ENCODE measurements around the gene ATP10B. TPM values are rescaled to one million over a fixed set of nuclear protein-coding genes. Genes with fewer than 3 reads are reported as not detected.

ATP10B gene
- total RNA-seq, 1 donor from 2014 or later: not detected

DNA sequence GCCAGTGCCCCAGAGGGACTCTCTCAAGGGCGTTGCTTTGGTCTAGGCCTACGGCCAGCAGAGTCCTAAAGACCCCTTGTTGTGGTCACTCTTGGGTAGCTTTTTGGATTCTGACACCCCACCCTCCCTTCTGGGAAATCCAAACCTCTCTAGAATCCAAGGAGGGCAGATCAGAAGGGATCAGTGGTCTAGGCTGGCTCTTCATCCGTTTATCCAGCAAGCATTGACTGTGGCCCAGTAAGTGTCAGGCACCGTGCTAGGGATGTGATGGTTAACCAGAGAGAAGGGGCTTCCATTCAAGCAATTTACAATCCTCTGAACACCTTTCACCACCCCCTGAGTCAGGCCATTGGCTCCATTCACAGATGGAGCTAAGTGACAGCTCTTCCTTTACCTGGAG, 249.3 kb downstream of the ATP10B start:
- no peak for ATAC-seq
- H3K27ac ChIP-seq: no peak overlapping the region
- no peaks in the 10 kb centered on the region for H3K27me3 ChIP-seq
- H3K36me3 ChIP-seq: no peaks in the 10 kb centered on the region
- DNase-seq: no peak
- H3K4me1 ChIP-seq: no peaks in the 10 kb centered on the region
- TF ChIP-seq, protein P1, sequence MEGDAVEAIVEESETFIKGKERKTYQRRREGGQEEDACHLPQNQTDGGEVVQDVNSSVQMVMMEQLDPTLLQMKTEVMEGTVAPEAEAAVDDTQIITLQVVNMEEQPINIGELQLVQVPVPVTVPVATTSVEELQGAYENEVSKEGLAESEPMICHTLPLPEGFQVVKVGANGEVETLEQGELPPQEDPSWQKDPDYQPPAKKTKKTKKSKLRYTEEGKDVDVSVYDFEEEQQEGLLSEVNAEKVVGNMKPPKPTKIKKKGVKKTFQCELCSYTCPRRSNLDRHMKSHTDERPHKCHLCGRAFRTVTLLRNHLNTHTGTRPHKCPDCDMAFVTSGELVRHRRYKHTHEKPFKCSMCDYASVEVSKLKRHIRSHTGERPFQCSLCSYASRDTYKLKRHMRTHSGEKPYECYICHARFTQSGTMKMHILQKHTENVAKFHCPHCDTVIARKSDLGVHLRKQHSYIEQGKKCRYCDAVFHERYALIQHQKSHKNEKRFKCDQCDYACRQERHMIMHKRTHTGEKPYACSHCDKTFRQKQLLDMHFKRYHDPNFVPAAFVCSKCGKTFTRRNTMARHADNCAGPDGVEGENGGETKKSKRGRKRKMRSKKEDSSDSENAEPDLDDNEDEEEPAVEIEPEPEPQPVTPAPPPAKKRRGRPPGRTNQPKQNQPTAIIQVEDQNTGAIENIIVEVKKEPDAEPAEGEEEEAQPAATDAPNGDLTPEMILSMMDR (IDR thresholded peaks at IDR 0.05): no peak
- H3K4me3 ChIP-seq: no peak overlapping the region
- intact Hi-C loops (cut with DNase I): no loop called here
- no peaks in the 10 kb centered on the region for H3K9me3 ChIP-seq

DNA sequence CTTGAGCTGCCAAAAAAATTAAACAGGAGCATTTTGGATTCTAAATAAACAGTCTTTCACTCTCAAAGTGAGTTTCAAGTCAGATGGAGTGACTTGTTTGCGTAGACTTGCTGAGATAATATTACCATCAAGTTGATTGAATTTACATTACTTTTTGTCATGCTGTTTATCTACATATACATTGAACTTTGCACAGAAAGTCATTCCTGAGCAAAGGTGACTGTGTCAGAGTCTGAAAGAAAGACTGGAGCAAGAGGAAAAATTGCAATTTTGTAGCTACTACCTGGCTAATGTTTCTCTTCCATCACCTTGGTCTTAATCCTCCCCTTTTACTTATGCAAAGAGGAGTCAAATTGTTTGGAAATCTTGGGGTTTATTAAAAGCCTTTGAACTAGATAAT, 251.0 kb downstream of the ATP10B start:
- H3K9me3 ChIP-seq: no peaks in the 10 kb centered on the region
- DNase-seq (no peak), ATAC-seq (no peak)
- no peak overlapping the region for H3K4me3 ChIP-seq
- H3K27me3 ChIP-seq: no peaks in the 10 kb centered on the region
- intact Hi-C loops (cut with DNase I): no loop called here
- no peaks in the 10 kb centered on the region for H3K4me1 ChIP-seq
- no peak overlapping the region for H3K27ac ChIP-seq
- H3K36me3 ChIP-seq: no peaks in the 10 kb centered on the region
- TF ChIP-seq, protein P1 (IDR thresholded peaks at IDR 0.05): no peak

DNA sequence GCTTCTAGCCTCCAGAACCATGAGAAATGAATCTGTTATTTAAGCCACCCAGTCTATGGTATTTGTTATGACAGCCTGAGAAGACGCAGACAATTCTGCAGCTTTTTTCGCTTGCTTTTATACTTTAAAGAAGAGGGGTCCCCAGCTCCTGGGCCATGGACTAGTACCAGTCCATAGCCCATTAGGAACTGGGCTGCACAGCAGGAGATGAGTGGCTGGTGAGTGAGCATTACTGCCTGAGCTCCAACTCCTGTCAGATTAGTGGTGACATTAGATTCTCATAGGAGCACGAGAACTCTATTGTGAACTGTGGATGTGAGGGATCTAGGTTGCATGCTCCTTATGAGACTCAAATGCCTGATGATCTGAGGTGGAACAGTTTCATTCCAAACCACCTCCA, 278.7 kb downstream of the ATP10B start:
- DNase-seq: no peak
- intact Hi-C loops (cut with DNase I): no loop called here
- no peak for ATAC-seq
- Histone ChIP-seq H3K4me1 (no peaks in the 10 kb centered on the region), H3K4me3 (no peak overlapping the region), H3K36me3 (no peaks in the 10 kb centered on the region), H3K9me3 (no peaks in the 10 kb centered on the region), H3K27ac (no peak overlapping the region), H3K27me3 (no peaks in the 10 kb centered on the region)
- TF ChIP-seq, protein P1 (IDR thresholded peaks at IDR 0.05): no peak

DNA sequence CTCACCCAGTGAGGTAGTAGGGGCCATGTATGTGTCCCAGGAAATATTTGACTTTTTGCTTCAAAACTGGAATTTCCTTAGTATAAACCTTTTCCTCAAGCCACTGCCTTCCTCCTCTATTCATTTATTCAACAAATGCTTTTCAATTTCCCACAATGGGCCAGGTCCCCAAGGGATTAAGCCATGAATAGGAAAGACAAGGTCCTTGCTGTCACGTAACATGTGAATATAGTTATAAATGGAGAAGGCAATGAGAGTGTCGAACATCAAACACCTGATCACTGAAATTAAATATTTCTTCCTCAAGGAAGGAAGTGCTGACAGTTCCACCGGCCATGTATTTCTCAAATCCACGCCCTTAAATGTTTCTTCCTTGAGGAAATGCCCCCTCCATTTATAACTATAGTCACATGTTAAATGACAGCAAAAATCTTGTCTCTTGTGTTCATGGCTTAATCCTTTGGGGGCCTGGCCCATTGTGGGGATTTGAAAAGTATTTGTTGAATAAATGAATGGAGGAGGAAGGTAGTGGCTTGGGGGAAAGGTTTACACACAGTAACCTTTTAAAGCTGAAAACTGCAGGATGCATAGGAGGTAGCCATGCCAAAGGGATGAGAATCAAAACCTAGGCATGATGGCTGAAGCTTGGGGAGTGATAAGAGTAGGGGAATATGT, 284.8 kb downstream of the ATP10B start:
- ATAC-seq (no peak), DNase-seq (no peak)
- no peaks in the 10 kb centered on the region for H3K27me3 ChIP-seq
- TF ChIP-seq, protein P1 (IDR thresholded peaks at IDR 0.05): no peak
- no peak overlapping the region for H3K4me3 ChIP-seq
- no peaks in the 10 kb centered on the region for H3K4me1 ChIP-seq
- no peak overlapping the region for H3K27ac ChIP-seq
- intact Hi-C loops (cut with DNase I): no loop called here
- H3K36me3 ChIP-seq: no peaks in the 10 kb centered on the region
- no peaks in the 10 kb centered on the region for H3K9me3 ChIP-seq

DNA sequence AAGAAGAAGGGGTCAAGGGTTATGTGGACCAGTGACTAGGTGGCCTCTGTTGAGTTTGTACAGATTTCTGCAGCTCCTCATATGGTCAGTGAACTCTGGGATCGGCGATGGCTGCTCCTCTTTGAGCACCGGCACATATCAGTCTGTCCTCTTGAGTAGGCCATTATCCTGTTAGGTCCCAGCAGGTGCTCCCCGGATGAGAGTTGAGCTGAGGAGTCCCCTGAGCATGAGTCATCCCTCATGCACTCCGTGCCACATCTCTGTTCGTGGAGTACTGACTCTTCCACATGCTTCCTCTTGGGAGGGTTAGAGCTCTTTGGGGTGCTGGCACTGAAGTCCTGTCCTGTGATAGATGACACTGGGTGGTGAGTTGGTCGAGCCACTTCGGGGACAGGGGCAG, 286.6 kb downstream of the ATP10B start:
- no peak overlapping the region for H3K4me3 ChIP-seq
- no peak overlapping the region for H3K27ac ChIP-seq
- H3K4me1 ChIP-seq: no peaks in the 10 kb centered on the region
- H3K36me3 ChIP-seq: no peaks in the 10 kb centered on the region
- no peak for ATAC-seq
- H3K9me3 ChIP-seq: no peaks in the 10 kb centered on the region
- no peak for DNase-seq
- no peaks in the 10 kb centered on the region for H3K27me3 ChIP-seq
- TF ChIP-seq, protein P1 (IDR thresholded peaks at IDR 0.05): no peak
- intact Hi-C loops (cut with DNase I): no loop called here

DNA sequence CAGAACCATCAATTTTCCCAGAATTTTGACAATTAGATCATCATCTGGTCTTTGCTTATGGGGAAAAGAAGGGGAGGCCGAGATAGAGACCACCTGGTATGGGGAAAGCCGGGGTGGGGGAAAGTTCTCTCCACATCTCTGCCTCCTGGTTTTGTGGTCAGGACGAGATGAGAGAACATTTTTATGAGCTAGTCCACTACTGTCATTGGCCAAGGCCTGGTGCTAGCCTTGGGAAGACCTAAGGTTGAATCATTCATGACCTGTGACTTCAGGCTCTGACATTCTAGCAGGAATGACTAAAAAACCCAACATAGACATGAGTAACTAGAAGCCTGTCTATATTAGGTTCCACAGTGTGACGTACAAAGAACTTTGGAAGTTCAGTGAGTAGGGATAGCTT, 295.2 kb downstream of the ATP10B start:
- Histone ChIP-seq H3K27me3 (no peaks in the 10 kb centered on the region), H3K9me3 (no peaks in the 10 kb centered on the region), H3K36me3 (no peaks in the 10 kb centered on the region), H3K4me1 (no peaks in the 10 kb centered on the region), H3K27ac (no peak overlapping the region), H3K4me3 (no peak overlapping the region)
- TF ChIP-seq, protein P1 (IDR thresholded peaks at IDR 0.05): no peak
- DNase-seq (no peak), ATAC-seq (no peak)
- intact Hi-C loops (cut with DNase I): no loop called here

Measured in upper lobe of right lung (tissue), 1 donor.